PC-3 (cell line): ENCODE results near the gene NPAS2.

ENCODE experiments used
- EZH2phosphoT487 ChIP-seq: fragments of 300-600 bp; sonication (generic); IDR thresholded peaks from 2 replicates; pipeline ENCODE4 v1.6.1; 2018; ENCODE audit warnings: mild to moderate bottlenecking, antibody characterized with exemption, low read length, borderline replicate concordance
- TF ChIP-seq, protein P1 (sequence below): fragments of 300-600 bp; sonication (generic); conservative IDR thresholded peaks from 2 replicates; pipeline ENCODE4 v1.5.1; 2017; ENCODE audit warnings: antibody characterized with exemption, low read depth, mild to moderate bottlenecking, low read length

DNA sequence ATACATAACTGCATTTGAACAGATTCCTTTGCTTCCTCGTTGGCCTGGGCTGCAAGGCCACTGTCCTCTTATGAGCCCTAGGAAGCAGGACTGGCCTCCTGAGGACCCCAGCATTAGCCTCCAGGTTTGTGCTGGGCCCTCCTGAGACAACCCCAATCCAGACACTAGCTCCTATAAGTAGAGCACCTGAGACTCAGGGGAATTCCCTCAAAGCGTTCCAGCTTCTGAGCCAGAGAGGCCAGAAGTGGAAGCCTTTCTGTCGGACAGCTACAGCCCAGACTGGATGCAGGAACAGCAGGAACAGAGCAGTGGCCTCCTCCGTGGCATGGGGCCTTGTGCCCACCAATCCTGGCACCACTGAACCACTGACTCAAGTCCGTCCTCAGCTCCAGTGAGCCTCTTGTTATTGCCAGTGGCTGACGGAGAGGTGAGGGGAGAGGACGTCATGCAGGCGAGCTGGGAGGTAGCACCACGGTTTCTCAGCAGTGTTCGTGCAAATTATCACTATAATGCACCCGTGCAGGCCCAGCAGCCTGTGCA, 67.2 kb downstream of the NPAS2 start:
- TF ChIP-seq, protein P1, sequence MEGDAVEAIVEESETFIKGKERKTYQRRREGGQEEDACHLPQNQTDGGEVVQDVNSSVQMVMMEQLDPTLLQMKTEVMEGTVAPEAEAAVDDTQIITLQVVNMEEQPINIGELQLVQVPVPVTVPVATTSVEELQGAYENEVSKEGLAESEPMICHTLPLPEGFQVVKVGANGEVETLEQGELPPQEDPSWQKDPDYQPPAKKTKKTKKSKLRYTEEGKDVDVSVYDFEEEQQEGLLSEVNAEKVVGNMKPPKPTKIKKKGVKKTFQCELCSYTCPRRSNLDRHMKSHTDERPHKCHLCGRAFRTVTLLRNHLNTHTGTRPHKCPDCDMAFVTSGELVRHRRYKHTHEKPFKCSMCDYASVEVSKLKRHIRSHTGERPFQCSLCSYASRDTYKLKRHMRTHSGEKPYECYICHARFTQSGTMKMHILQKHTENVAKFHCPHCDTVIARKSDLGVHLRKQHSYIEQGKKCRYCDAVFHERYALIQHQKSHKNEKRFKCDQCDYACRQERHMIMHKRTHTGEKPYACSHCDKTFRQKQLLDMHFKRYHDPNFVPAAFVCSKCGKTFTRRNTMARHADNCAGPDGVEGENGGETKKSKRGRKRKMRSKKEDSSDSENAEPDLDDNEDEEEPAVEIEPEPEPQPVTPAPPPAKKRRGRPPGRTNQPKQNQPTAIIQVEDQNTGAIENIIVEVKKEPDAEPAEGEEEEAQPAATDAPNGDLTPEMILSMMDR, result no peak
- TF ChIP-seq EZH2phosphoT487, result no peak
